ENCODE measurements around the gene BBS2.

GRCh38 chr16:56491657-56492261 lies 28.1 kb downstream of the BBS2 start:
- TF ChIP-seq RAD21 (CRISPR knock-in tag; IDR thresholded peaks at IDR 0.05) (no peak), ZBTB37 (CRISPR knock-in tag; IDR thresholded peaks at IDR 0.05) (no peak)

Measured in HepG2 (cell line).